ENCODE results near the gene SCARB1. TPM values are rescaled to one million over a fixed set of nuclear protein-coding genes. Genes with fewer than 3 reads are reported as not detected.
A peak's percentile ranks its signal among the peaks of the same experiment; 100 is the strongest.

The SCARB1 gene
- total and polyA plus RNA-seq, 8 donors = 23.5 to 36.5 (median 30.4) TPM

- ATAC-seq = no peak
- Histone ChIP-seq H3K4me3 (no peak overlapping the region), H3K36me3 (no peaks in the 10 kb centered on the region), H3K27ac (no peak overlapping the region), H3K27me3 (peaks cover 0 to 7% of the 10 kb centered on the region in 2 donors), H3K9me3 (peaks cover 0 to 6% of the 10 kb centered on the region in 2 donors), H3K4me1 (peaks cover 8 to 55% of the 10 kb centered on the region in 2 donors)
- DNase-seq = no peak
- TF ChIP-seq CTCF (IDR thresholded peaks at IDR 0.05) = no peak
- intact Hi-C loops (cut with DNase I) = no loop called here
Measured at GRCh38 chr12:124743479-124744272, 120.0 kb downstream of the SCARB1 start.

GRCh38 chr12:124742678-124743077, 121.0 kb downstream of the SCARB1 start:
- DNase-seq (no peak), ATAC-seq (no peak)
- intact Hi-C loops (cut with DNase I) = no loop called here
- Histone ChIP-seq H3K27me3 (peaks cover 0 to 7% of the 10 kb centered on the region in 2 donors), H3K4me1 (peaks cover 8 to 49% of the 10 kb centered on the region in 2 donors), H3K36me3 (no peaks in the 10 kb centered on the region), H3K27ac (no peak overlapping the region), H3K4me3 (no peak overlapping the region), H3K9me3 (peaks cover 0 to 6% of the 10 kb centered on the region in 2 donors)
- TF ChIP-seq CTCF (IDR thresholded peaks at IDR 0.05) = no peak

- H3K4me3 ChIP-seq = no peak overlapping the region
- intact Hi-C loops (cut with DNase I) = no loop called here
- no peak for DNase-seq
- H3K9me3 ChIP-seq = peaks cover 0 to 6% of the 10 kb centered on the region in 2 donors
- peaks cover 8 to 49% of the 10 kb centered on the region in 2 donors for H3K4me1 ChIP-seq
- no peak overlapping the region for H3K27ac ChIP-seq
- no peaks in the 10 kb centered on the region for H3K36me3 ChIP-seq
- no peak for ATAC-seq
- TF ChIP-seq CTCF (IDR thresholded peaks at IDR 0.05) = no peak
- H3K27me3 ChIP-seq = peaks cover 0 to 7% of the 10 kb centered on the region in 2 donors
Measured at GRCh38 chr12:124742111-124742510, 121.6 kb downstream of the SCARB1 start.

- DNase-seq = no peak
- intact Hi-C loops (cut with DNase I) = no loop called here
- no peaks in the 10 kb centered on the region for H3K36me3 ChIP-seq
- H3K9me3 ChIP-seq = peaks cover 0 to 6% of the 10 kb centered on the region in 2 donors
- ATAC-seq = no peak
- H3K27ac ChIP-seq = peak overlapping the region in 1 of 2 donors; percentile 25
- peaks cover 0 to 7% of the 10 kb centered on the region in 2 donors for H3K27me3 ChIP-seq
- peaks cover 1 to 44% of the 10 kb centered on the region in 2 donors for H3K4me1 ChIP-seq
- no peak overlapping the region for H3K4me3 ChIP-seq
- no peak for TF ChIP-seq CTCF (IDR thresholded peaks at IDR 0.05)
Measured at GRCh38 chr12:124741211-124741610, 122.5 kb downstream of the SCARB1 start.

GRCh38 chr12:124740691-124741137, 123.0 kb downstream of the SCARB1 start:
- peaks cover 0 to 44% of the 10 kb centered on the region in 2 donors for H3K4me1 ChIP-seq
- DNase-seq = peak in 1 of 4 donors; percentile 60
- H3K27me3 ChIP-seq = peaks cover 0 to 2% of the 10 kb centered on the region in 2 donors

More at GRCh38 chr12:124740691-124741137, 123.0 kb downstream of the SCARB1 start:
- Histone ChIP-seq H3K9me3 (peaks cover 0 to 6% of the 10 kb centered on the region in 2 donors), H3K27ac (peak overlapping the region in 1 of 2 donors; percentile 25), H3K36me3 (no peaks in the 10 kb centered on the region), H3K4me3 (no peak overlapping the region)
- TF ChIP-seq CTCF (IDR thresholded peaks at IDR 0.05) = no peak
- ATAC-seq = peak; percentile 16
- intact Hi-C loops (cut with DNase I) = no loop called here

Measured in left lung (tissue), 10 donors.